ENCODE results near the gene PHYHIPL. TPM values are rescaled to one million over a fixed set of nuclear protein-coding genes. Genes with fewer than 3 reads are reported as not detected.
"Not testable (repeated sequence)": the region's sequence is repeated elsewhere in the genome, so short reads cannot be mapped to it uniquely, and the experiment has no call there.

Gene PHYHIPL
- total RNA-seq, 1 donor, result 0.10 TPM

DNA sequence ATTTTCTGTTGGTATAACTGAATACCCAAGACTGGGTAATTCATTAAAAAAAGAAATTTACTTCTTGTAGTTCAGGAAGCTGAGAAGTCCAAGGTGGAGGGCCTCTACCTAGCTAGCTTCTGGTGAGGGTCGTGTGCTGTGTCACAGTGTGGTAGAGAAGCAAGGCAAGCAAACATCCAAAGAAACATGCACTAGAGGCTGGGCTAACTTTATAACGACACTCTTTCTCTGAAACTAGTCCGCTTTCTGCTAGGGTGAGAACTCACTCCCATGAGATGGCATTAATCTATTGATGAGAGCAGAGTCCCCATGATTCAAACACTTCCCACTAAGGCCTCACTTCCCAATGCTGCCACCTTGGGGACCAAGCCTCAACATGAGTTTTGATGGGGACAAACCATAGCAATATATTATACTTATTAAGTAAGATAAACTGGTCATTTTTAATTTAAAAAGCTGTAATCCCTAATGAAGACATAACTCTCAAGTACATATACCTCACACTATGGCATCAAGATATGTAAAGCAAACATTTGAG is 50.8 kb downstream of the PHYHIPL start:
- Histone ChIP-seq H3K27me3 (ENCODE audit: insufficient read depth, low read length) (no peaks in the 10 kb centered on the region), H3K4me1 (ENCODE audit: insufficient read depth, low read length) (no peaks in the 10 kb centered on the region), H3K4me3 (ENCODE audit: low read length) (no peak overlapping the region), H3K9me3 (ENCODE audit: low read depth, low read length) (no peaks in the 10 kb centered on the region)

DNA sequence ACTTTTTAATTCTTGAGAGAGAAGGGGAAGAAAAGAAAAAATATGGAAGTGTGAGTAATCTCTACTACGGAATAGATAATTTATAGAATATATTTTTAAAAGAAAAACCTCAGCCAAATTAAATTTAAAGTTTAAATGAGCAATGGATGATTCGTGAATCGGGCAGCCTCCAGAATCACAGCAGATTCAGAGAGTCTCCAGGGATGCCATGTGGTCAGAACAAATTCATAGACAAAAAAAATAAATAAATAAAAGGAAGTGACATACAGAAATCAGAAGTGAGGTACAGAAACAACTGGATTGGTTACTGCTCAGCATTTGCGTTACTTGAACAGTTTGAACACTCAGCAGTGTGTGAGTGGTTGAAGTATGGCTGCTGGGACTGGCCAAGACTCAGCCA is 53.0 kb downstream of the PHYHIPL start:
- Histone ChIP-seq H3K4me1 (ENCODE audit: insufficient read depth, low read length) (no peaks in the 10 kb centered on the region), H3K27me3 (ENCODE audit: insufficient read depth, low read length) (no peaks in the 10 kb centered on the region), H3K9me3 (ENCODE audit: low read depth, low read length) (no peaks in the 10 kb centered on the region), H3K4me3 (ENCODE audit: low read length) (no peak overlapping the region)

GRCh38 chr10:59234194-59234593 is 57.8 kb downstream of the PHYHIPL start:
- Histone ChIP-seq H3K27me3 (ENCODE audit: insufficient read depth, low read length) (no peaks in the 10 kb centered on the region), H3K4me1 (ENCODE audit: insufficient read depth, low read length) (no peaks in the 10 kb centered on the region), H3K4me3 (ENCODE audit: low read length) (no peak overlapping the region), H3K9me3 (ENCODE audit: low read depth, low read length) (no peaks in the 10 kb centered on the region)

- Histone ChIP-seq H3K9me3 (ENCODE audit: low read depth, low read length) (no peaks in the 10 kb centered on the region), H3K27me3 (ENCODE audit: insufficient read depth, low read length) (no peaks in the 10 kb centered on the region), H3K4me1 (ENCODE audit: insufficient read depth, low read length) (no peaks in the 10 kb centered on the region), H3K4me3 (ENCODE audit: low read length) (no peak overlapping the region)
Observed at GRCh38 chr10:59234816-59235429, 58.5 kb downstream of the PHYHIPL start.

DNA sequence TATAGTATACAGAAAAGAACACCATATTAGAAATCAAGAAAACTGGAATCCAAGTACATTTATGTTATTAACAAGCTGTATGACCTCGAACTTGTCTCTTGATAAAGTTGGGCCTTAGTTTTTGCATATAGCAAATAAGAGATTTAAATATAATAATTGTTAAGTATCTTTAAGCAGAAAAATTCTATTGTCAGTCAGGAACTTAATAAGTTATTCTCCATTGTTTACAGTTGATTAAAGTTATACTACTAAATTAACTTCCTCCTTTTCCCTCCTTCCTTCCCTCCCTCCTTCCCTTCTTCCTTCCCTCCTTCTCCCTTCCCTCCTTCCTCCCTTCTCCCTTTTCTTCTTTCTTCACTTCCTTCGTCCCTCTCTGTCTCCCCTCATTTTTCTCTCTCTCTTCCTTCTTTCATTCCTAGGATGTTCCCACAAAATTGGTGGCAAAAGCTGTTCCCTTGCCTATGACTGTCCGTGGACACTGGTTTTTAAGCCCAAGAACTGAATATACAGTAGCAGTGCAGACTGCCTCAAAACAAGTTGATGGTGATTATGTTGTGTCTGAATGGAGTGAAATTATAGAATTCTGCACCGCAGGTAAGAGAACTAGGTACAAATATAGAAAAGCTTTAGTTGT is 59.7 kb downstream of the PHYHIPL start:
- Histone ChIP-seq H3K27me3 (ENCODE audit: insufficient read depth, low read length) (no peaks in the 10 kb centered on the region), H3K4me1 (ENCODE audit: insufficient read depth, low read length) (no peaks in the 10 kb centered on the region), H3K4me3 (ENCODE audit: low read length) (no peak overlapping the region), H3K9me3 (ENCODE audit: low read depth, low read length) (no peaks in the 10 kb centered on the region)

- Histone ChIP-seq H3K4me3 (ENCODE audit: low read length) (no peak overlapping the region), H3K4me1 (ENCODE audit: insufficient read depth, low read length) (no peaks in the 10 kb centered on the region), H3K9me3 (ENCODE audit: low read depth, low read length) (no peaks in the 10 kb centered on the region), H3K27me3 (ENCODE audit: insufficient read depth, low read length) (no peaks in the 10 kb centered on the region)
Observed at GRCh38 chr10:59237775-59238174, 61.3 kb downstream of the PHYHIPL start.

DNA sequence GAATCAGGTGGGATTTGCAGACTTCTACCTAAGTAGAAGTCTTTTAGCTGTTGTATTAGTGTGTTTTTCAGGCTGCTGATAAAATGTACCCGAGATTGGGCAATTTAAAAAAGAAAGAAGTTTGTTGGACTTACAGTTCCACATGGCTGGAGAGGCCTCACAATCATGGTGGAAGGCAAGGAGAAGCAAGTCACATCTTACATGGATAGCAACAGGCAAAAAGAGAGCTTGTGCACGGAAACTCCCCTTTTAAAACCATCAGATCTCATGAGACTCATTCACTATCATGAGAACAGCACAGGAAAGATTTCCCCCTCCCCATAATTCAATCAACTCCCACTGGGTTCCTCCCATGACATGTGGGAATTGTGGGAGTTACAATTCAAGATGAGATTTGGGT is 62.7 kb downstream of the PHYHIPL start:
- H3K4me1 ChIP-seq (ENCODE audit: insufficient read depth, low read length); H3K27me3 ChIP-seq (ENCODE audit: insufficient read depth, low read length); H3K9me3 ChIP-seq (ENCODE audit: low read depth, low read length); H3K4me3 ChIP-seq (ENCODE audit: low read length): not testable (repeated sequence)

DNA sequence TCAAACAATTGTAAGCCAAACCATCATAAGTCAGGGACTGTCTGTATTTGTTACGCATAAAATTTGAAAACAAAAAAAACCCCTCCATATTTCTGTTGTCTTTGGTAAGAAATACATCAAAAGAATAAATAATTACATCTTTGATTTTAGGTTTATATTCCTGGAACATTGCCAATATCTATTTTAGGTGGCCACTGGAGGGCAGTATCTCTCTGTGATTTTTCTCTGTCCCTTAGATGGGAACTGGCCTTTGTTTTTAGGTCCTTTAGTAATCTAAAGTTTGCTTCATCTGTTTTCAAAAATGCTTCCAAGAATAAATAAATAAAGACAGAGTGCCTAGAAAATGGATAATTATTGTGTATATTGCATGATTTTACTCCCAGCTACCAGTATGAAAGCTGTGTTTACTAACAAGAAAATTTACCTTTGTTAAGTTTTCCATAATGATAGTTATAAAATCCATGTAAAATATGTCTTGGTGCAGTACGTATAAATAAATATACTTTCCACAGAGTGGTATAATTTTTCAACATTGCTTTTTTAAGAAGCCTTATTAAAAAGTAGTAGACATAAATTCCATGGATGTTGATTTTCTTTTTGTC is 64.2 kb downstream of the PHYHIPL start:
- Histone ChIP-seq H3K27me3 (ENCODE audit: insufficient read depth, low read length) (no peaks in the 10 kb centered on the region), H3K9me3 (ENCODE audit: low read depth, low read length) (no peaks in the 10 kb centered on the region), H3K4me1 (ENCODE audit: insufficient read depth, low read length) (no peaks in the 10 kb centered on the region), H3K4me3 (ENCODE audit: low read length) (no peak overlapping the region)

DNA sequence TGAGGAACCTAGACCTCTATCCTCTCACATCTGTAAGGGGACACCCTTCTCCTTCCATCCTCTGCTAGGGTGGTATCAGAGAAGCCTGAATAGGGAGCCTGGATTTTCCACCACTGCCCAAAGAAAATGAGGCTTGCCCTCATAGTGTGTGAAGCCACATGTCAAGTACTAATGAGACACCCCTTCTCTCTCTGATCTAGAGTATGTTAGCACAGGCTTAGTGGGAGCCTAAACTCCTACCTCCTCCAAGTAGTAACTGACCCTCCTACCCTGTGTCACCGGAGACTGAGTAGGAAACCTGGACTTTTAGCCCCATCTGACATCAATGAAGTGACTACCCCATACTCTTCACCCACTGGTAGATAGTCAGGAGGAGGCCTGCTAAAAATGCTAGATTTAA is 65.6 kb downstream of the PHYHIPL start:
- H3K4me1 ChIP-seq (ENCODE audit: insufficient read depth, low read length), result no peaks in the 10 kb centered on the region
- no peaks in the 10 kb centered on the region for H3K27me3 ChIP-seq (ENCODE audit: insufficient read depth, low read length)
- H3K9me3 ChIP-seq (ENCODE audit: low read depth, low read length), result no peaks in the 10 kb centered on the region
- no peak overlapping the region for H3K4me3 ChIP-seq (ENCODE audit: low read length)

GRCh38 chr10:59242991-59243390 is 66.5 kb downstream of the PHYHIPL start:
- Histone ChIP-seq H3K27me3 (ENCODE audit: insufficient read depth, low read length) (no peaks in the 10 kb centered on the region), H3K9me3 (ENCODE audit: low read depth, low read length) (no peaks in the 10 kb centered on the region), H3K4me1 (ENCODE audit: insufficient read depth, low read length) (no peaks in the 10 kb centered on the region), H3K4me3 (ENCODE audit: low read length) (no peak overlapping the region)

DNA sequence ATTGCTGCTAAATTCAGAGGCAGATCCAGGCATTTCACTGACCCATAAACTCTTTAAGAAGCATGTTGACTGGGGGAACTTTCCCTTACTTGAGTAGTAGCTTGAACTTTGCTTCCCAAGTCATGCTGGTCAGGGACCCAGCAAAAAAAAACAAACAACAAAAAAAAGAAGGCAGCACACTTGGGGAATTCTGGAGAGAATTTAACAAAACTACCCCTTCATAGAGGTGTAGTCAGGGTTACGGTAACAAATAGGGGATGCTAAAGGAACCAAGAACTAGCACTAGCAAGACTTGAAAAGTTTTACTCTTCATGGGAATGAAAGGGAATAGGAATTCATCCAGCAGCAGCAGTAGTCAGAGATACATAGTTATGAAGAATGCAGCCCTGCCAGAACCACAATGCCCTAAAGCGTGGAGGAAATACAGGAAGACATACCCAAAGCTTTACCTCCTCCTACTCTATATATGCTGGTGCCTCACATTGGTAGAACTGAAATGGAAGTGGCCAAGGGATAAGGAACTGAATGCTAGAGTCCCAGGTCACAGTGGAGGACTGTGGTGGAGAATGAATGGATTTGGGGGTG is 67.3 kb downstream of the PHYHIPL start:
- no peaks in the 10 kb centered on the region for H3K4me1 ChIP-seq (ENCODE audit: insufficient read depth, low read length)
- no peaks in the 10 kb centered on the region for H3K9me3 ChIP-seq (ENCODE audit: low read depth, low read length)
- H3K4me3 ChIP-seq (ENCODE audit: low read length), result no peak overlapping the region
- no peaks in the 10 kb centered on the region for H3K27me3 ChIP-seq (ENCODE audit: insufficient read depth, low read length)

GRCh38 chr10:59244871-59245270 is 68.4 kb downstream of the PHYHIPL start:
- Histone ChIP-seq H3K27me3 (ENCODE audit: insufficient read depth, low read length) (no peaks in the 10 kb centered on the region), H3K4me1 (ENCODE audit: insufficient read depth, low read length) (no peaks in the 10 kb centered on the region), H3K9me3 (ENCODE audit: low read depth, low read length) (no peaks in the 10 kb centered on the region), H3K4me3 (ENCODE audit: low read length) (no peak overlapping the region)

GRCh38 chr10:59245686-59246085 is 69.2 kb downstream of the PHYHIPL start:
- Histone ChIP-seq H3K4me3 (ENCODE audit: low read length) (no peak overlapping the region), H3K9me3 (ENCODE audit: low read depth, low read length) (no peaks in the 10 kb centered on the region), H3K27me3 (ENCODE audit: insufficient read depth, low read length) (no peaks in the 10 kb centered on the region), H3K4me1 (ENCODE audit: insufficient read depth, low read length) (no peaks in the 10 kb centered on the region)

- Histone ChIP-seq H3K4me3 (ENCODE audit: low read length) (no peak overlapping the region), H3K4me1 (ENCODE audit: insufficient read depth, low read length) (no peaks in the 10 kb centered on the region), H3K27me3 (ENCODE audit: insufficient read depth, low read length) (no peaks in the 10 kb centered on the region), H3K9me3 (ENCODE audit: low read depth, low read length) (no peaks in the 10 kb centered on the region)
Observed at GRCh38 chr10:59252491-59252890, 76.0 kb downstream of the PHYHIPL start.

DNA sequence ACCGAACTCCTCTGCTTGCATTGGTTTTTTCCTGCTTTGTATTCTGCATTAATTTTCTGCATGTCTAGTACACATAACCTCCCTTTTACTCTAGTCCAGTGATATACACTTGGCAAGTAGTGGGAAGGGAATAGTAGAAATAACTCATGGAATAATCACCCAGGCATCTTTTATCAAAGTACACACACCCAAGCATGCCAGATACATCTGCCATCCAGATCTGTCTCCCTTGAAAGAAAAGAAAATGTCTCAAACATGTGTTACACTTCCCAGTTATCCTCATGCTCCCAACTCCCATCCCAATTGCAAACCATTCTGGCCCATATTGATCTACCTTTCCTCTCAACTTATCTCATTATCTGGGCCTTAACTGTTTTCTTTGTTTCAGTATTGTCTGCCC is 79.0 kb downstream of the PHYHIPL start:
- Histone ChIP-seq H3K27me3 (ENCODE audit: insufficient read depth, low read length) (no peaks in the 10 kb centered on the region), H3K9me3 (ENCODE audit: low read depth, low read length) (no peaks in the 10 kb centered on the region), H3K4me1 (ENCODE audit: insufficient read depth, low read length) (no peaks in the 10 kb centered on the region), H3K4me3 (ENCODE audit: low read length) (no peak overlapping the region)

Data from mononuclear cell (primary cell).